ENCODE data around the gene LHFPL6. TPM values are rescaled to one million over a fixed set of nuclear protein-coding genes. Genes with fewer than 3 reads are reported as not detected.

Gene LHFPL6
- total RNA-seq, 2 experiments from 2014 or later: 0.60 to 0.74 TPM

DNA sequence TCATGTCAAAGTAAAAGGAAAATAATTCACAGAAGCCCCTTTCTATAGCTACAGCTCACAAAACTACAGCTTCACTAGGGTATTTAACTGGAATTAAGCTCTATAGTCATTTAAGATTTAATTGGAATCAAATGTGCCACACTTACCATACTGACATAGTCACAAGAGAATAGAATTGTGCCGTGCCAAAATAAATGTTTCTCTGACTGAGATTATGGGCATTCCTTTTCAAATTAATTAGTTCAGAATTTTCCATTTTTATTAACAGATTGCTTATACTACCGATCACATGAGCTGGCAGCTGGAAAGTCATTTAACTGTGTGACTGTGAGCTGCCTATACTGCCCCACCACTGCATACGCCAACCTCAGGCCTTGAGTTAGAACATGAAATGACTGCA, 108.4 kb downstream of the LHFPL6 start:
- TF ChIP-seq, protein P1, sequence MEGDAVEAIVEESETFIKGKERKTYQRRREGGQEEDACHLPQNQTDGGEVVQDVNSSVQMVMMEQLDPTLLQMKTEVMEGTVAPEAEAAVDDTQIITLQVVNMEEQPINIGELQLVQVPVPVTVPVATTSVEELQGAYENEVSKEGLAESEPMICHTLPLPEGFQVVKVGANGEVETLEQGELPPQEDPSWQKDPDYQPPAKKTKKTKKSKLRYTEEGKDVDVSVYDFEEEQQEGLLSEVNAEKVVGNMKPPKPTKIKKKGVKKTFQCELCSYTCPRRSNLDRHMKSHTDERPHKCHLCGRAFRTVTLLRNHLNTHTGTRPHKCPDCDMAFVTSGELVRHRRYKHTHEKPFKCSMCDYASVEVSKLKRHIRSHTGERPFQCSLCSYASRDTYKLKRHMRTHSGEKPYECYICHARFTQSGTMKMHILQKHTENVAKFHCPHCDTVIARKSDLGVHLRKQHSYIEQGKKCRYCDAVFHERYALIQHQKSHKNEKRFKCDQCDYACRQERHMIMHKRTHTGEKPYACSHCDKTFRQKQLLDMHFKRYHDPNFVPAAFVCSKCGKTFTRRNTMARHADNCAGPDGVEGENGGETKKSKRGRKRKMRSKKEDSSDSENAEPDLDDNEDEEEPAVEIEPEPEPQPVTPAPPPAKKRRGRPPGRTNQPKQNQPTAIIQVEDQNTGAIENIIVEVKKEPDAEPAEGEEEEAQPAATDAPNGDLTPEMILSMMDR (IDR thresholded peaks at IDR 0.05): no peak
- H3K9me3 Mint-ChIP-seq: no peaks in the 10 kb centered on the region
- no peak overlapping the region for H3K27ac Mint-ChIP-seq
- H3K27me3 Mint-ChIP-seq: peaks cover 3% of the 10 kb centered on the region
- ATAC-seq: no peak
- intact Hi-C loops (cut with micrococcal nuclease): no loop called here
- no peaks in the 10 kb centered on the region for H3K4me1 Mint-ChIP-seq (ENCODE audit: low read depth)
- ChIA-PET CTCF (interaction anchor here (0.6 kb wide), 1 partner anchor 283 kb away, joined by 3 read pairs; no protein-coding TSS in a partner anchor), POLR2A (no interaction called here)
- no peaks in the 10 kb centered on the region for H3K36me3 Mint-ChIP-seq (ENCODE audit: low read depth)
- H3K4me3 Mint-ChIP-seq: no peak overlapping the region
- no peak for DNase-seq

DNA sequence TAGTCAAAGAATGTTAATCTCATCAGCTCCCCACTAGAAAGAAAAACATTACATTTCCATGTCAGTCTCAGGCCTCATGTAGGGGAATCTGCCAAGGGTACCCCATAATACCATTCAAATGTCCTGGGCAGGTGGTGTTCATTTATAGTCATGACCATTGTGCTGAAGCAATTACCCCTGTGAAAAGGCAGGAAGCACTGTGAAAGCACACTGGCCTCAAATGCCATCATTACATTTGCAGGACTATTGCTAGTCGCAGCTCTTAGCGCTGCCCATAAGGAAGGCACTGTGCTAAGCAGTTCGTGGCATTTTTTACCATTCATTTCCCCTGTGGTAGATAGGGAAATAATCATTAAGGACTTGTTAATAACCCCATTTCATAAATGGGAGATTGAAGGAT, 109.0 kb downstream of the LHFPL6 start:
- CTCF ChIA-PET: interaction anchor here (0.6 kb wide), 1 partner anchor 283 kb away, joined by 3 read pairs; no protein-coding TSS in a partner anchor
- no peaks in the 10 kb centered on the region for H3K27me3 Mint-ChIP-seq
- DNase-seq (no peak), ATAC-seq (no peak)
- POLR2A ChIA-PET: no interaction called here
- H3K36me3 Mint-ChIP-seq (ENCODE audit: low read depth): no peaks in the 10 kb centered on the region
- intact Hi-C loops (cut with micrococcal nuclease): no loop called here
- no peaks in the 10 kb centered on the region for H3K9me3 Mint-ChIP-seq
- TF ChIP-seq, protein P1 (IDR thresholded peaks at IDR 0.05): no peak
- no peak overlapping the region for H3K27ac Mint-ChIP-seq
- no peaks in the 10 kb centered on the region for H3K4me1 Mint-ChIP-seq (ENCODE audit: low read depth)
- no peak overlapping the region for H3K4me3 Mint-ChIP-seq

DNA sequence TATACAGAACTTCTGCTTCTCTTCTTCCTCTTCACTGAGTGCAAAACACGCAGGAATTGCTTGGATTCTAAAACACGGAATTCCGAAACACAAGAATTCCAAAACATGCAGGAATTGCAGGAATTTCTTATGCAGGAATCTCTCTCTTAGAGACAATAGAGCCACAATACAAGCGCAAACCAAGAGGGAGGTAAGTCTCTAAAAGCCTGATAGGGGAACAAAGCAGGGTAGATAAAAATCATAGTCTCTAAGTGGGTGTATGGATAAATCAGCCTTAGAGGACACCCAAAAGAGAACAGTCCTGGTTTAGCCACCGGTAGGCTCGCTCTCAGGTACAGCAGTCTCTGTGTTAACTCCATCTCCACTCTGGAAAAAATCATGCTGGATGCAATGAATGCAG, 112.9 kb downstream of the LHFPL6 start:
- CTCF ChIA-PET: interaction anchor here (0.7 kb wide), 1 partner anchor 122 kb away, joined by 3 read pairs; no protein-coding TSS in a partner anchor

DNA sequence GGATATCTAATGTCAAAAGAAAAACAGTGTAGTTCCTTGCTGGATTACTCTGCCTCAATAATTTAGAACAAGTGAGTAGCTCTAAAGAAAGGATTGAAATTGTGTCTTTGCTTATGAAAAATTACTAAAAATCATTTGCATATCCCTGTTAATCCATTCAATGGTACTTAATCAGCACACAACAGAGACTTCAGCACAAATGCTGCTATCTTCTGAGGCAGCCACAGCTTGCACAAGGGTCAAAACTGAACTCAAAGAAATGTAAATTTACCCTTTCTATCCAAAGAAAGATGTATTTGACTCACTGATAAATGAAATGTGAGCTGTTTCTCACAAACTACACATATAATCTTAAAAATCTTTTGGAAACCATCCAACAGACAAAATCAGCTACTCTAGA, 116.2 kb downstream of the LHFPL6 start:
- H3K9me3 Mint-ChIP-seq: no peaks in the 10 kb centered on the region
- no peak for ATAC-seq
- no peak overlapping the region for H3K27ac Mint-ChIP-seq
- ChIA-PET POLR2A (no interaction called here), CTCF (no interaction called here)
- TF ChIP-seq, protein P1 (IDR thresholded peaks at IDR 0.05): no peak
- H3K4me1 Mint-ChIP-seq (ENCODE audit: low read depth): no peaks in the 10 kb centered on the region
- no peaks in the 10 kb centered on the region for H3K36me3 Mint-ChIP-seq (ENCODE audit: low read depth)
- no peak for DNase-seq
- peaks cover 2% of the 10 kb centered on the region for H3K27me3 Mint-ChIP-seq
- no peak overlapping the region for H3K4me3 Mint-ChIP-seq
- intact Hi-C loops (cut with micrococcal nuclease): no loop called here

More for the DNA sequence above, 112.9 kb downstream of the LHFPL6 start:
- no peaks in the 10 kb centered on the region for H3K27me3 Mint-ChIP-seq
- POLR2A ChIA-PET: no interaction called here
- H3K36me3 Mint-ChIP-seq (ENCODE audit: low read depth): no peaks in the 10 kb centered on the region
- ATAC-seq: no peak
- no peaks in the 10 kb centered on the region for H3K4me1 Mint-ChIP-seq (ENCODE audit: low read depth)
- intact Hi-C loops (cut with micrococcal nuclease): no loop called here
- no peaks in the 10 kb centered on the region for H3K9me3 Mint-ChIP-seq
- no peak overlapping the region for H3K27ac Mint-ChIP-seq
- TF ChIP-seq, protein P1 (IDR thresholded peaks at IDR 0.05): no peak
- DNase-seq: no peak
- H3K4me3 Mint-ChIP-seq: no peak overlapping the region

DNA sequence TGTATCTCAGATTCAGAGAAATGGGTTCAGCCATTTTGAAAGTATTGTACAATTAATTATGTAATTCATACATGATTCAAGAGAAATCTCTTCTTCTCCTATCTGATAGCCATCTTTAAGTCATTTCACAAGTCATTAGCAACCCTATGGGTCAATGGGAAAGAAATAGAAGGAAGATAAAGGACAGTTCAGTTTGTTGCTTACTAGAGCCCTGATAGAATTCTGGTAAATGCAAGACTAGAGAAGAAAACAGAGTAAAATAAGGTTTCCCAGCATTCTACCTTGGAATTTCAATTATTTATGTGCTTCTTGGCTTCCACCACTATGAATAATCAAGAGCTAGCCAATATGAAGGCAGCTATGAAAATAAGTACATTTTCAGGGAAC, 117.7 kb downstream of the LHFPL6 start:
- DNase-seq (no peak), ATAC-seq (no peak)
- peaks cover 4% of the 10 kb centered on the region for H3K27me3 Mint-ChIP-seq
- H3K9me3 Mint-ChIP-seq: no peaks in the 10 kb centered on the region
- no peaks in the 10 kb centered on the region for H3K36me3 Mint-ChIP-seq (ENCODE audit: low read depth)
- H3K27ac Mint-ChIP-seq: no peak overlapping the region
- intact Hi-C loops (cut with micrococcal nuclease): no loop called here
- no peak overlapping the region for H3K4me3 Mint-ChIP-seq
- H3K4me1 Mint-ChIP-seq (ENCODE audit: low read depth): no peaks in the 10 kb centered on the region
- ChIA-PET POLR2A (no interaction called here), CTCF (no interaction called here)
- TF ChIP-seq, protein P1 (IDR thresholded peaks at IDR 0.05): no peak

Data from activated CD8-positive, alpha-beta T cell treated with anti-CD3 and anti-CD28 coated beads for 36 hours (primary cell).